Uterus (tissue), 2 donors: Measurements from ENCODE around the gene NRXN2.

ENCODE experiments used
- CTCF ChIP-seq, 4 experiments: fragments of 200-600 bp in 2 of 4; fragments of 450-650 bp in 2 of 4; sonication (generic) in 2 of 4; IDR thresholded peaks; one replicate each; pipeline ENCODE4 v1.5.1; 2016 to 2019; ENCODE audit warnings: antibody characterized with exemption in 4 of 4, mild to moderate bottlenecking in 2 of 4, moderate library complexity in 1 of 4
- POLR2A ChIP-seq, 2 donors: fragments of 450-650 bp; IDR thresholded peaks; one replicate each; pipeline ENCODE4 v1.6.1; 2016; ENCODE audit warnings: antibody characterized with exemption in 2 of 2, mild to moderate bottlenecking in 1 of 2, moderate library complexity in 1 of 2

DNA sequence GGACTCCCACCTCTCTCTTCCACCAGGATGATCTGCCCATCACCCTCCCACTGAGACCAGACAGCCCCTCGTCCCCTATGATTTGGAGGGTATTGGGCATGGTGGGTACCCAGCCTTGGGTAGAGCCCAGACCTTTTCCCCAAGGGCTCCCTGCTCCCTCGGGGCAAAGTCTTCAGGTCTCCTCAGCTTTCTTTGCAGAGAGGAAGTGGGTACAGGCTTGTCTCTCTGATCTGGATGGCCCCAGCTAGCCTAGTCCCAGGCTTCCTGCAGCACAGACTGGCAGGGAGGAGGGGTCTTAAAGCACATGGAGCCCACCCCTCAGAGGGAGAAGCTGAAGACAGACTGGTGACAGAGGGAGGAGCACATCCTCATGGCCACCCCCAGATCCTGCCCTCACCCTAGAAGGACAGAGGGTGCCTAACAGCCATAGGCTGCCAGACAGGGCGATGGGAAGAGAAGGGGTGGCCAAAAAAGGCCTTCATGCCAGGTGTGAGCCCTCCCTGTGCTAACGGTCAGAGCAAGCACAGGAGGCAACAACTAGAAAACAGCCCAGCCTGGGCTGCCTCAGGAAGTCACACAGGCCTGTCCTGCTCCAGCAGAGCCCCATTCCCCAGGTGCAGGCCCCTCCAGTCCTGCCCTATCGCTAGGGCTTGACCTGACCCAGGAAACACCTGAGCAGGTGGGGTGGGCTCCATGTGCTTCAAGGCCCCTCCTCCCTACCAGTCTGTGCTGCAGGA, 101.5 kb downstream of the NRXN2 start:
- no peak for TF ChIP-seq CTCF (IDR thresholded peaks at IDR 0.05)
- no peak for TF ChIP-seq POLR2A (IDR thresholded peaks at IDR 0.05)
